GM18858 (cell line): ENCODE results near the gene SHANK3.

Experiments
- ATAC-seq: cut with Tn5 transposase; IDR thresholded peaks from one replicate; pipeline ENCODE4 v1.9.1; 2021; ENCODE audit not compliant: unreplicated experiment

The SHANK3 gene

GRCh38 chr22:50698546-50698945 lies 25.9 kb downstream of the SHANK3 start:
- ATAC-seq, result no peak

- ATAC-seq, result no peak
Observed at GRCh38 chr22:50699001-50699755, 26.6 kb downstream of the SHANK3 start.

GRCh38 chr22:50699756-50700386 lies 27.2 kb downstream of the SHANK3 start:
- no peak for ATAC-seq

GRCh38 chr22:50700387-50701075 lies 27.9 kb downstream of the SHANK3 start:
- ATAC-seq, result no peak

- no peak for ATAC-seq
Observed at GRCh38 chr22:50701076-50701419, 28.4 kb downstream of the SHANK3 start.

- ATAC-seq, result no peak
Observed at GRCh38 chr22:50701428-50702154, 29.0 kb downstream of the SHANK3 start.

GRCh38 chr22:50702261-50702671 lies 29.6 kb downstream of the SHANK3 start:
- ATAC-seq, result no peak

GRCh38 chr22:50702821-50703725 lies 30.4 kb downstream of the SHANK3 start:
- no peak for ATAC-seq

GRCh38 chr22:50703726-50704509 lies 31.3 kb downstream of the SHANK3 start:
- no peak for ATAC-seq

- ATAC-seq, result no peak
Observed at GRCh38 chr22:50704510-50705218, 32.0 kb downstream of the SHANK3 start.

GRCh38 chr22:50705219-50705691 lies 32.6 kb downstream of the SHANK3 start:
- no peak for ATAC-seq

- no peak for ATAC-seq
Observed at GRCh38 chr22:50705851-50706351, 33.3 kb downstream of the SHANK3 start.

- no peak for ATAC-seq
Observed at GRCh38 chr22:50706481-50707125, 34.0 kb downstream of the SHANK3 start.

- no peak for ATAC-seq
Observed at GRCh38 chr22:50708474-50708873, 35.9 kb downstream of the SHANK3 start.

GRCh38 chr22:50708996-50709395 lies 36.4 kb downstream of the SHANK3 start:
- no peak for ATAC-seq

- no peak for ATAC-seq
Observed at GRCh38 chr22:50710221-50710620, 37.6 kb downstream of the SHANK3 start.

- ATAC-seq, result no peak
Observed at GRCh38 chr22:50710886-50711285, 38.3 kb downstream of the SHANK3 start.
